HFF-Myc (cell line): Measurements from ENCODE around the gene HEY2.

Source experiments
- DNase-seq: peaks from one replicate; pipeline ENCODE4 v3.0.0-alpha.2; 2011; ENCODE audit warnings: low read depth; ENCODE audit errors: extremely low read depth
- H3K4me3 ChIP-seq: replicated peaks from 2 replicates; pipeline ENCODE4 v1.5.1; 2011; ENCODE audit warnings: low read depth, mild to moderate bottlenecking, control low read depth, low read length
- CTCF ChIP-seq: IDR thresholded peaks from 2 replicates; pipeline ENCODE4 v1.5.1; 2012; ENCODE audit warnings: mild to moderate bottlenecking, low read depth, low read length, control low read depth; ENCODE audit errors: missing control alignments

Gene HEY2

GRCh38 chr6:125748406-125749172 is 843 bp upstream of the HEY2 start:
- DNase-seq = no peak
- peak overlapping the region; percentile 46 for H3K4me3 ChIP-seq
- no peak for TF ChIP-seq CTCF

GRCh38 chr6:125749865-125750691 is 646 bp downstream of the HEY2 start:
- TF ChIP-seq CTCF = no peak
- H3K4me3 ChIP-seq = peak overlapping the region; percentile 46
- no peak for DNase-seq

- no peak for DNase-seq
- TF ChIP-seq CTCF = no peak
- no peak overlapping the region for H3K4me3 ChIP-seq
Observed at GRCh38 chr6:125750692-125751333, 1.4 kb downstream of the HEY2 start.

- no peak for DNase-seq
- H3K4me3 ChIP-seq = no peak overlapping the region
- TF ChIP-seq CTCF = no peak
Observed at GRCh38 chr6:125751334-125751916, 2.0 kb downstream of the HEY2 start.

GRCh38 chr6:125752773-125753172 is 3.3 kb downstream of the HEY2 start:
- TF ChIP-seq CTCF = no peak
- no peak for DNase-seq
- H3K4me3 ChIP-seq = no peak overlapping the region

- H3K4me3 ChIP-seq = no peak overlapping the region
Observed at GRCh38 chr6:125753218-125753936, 3.9 kb downstream of the HEY2 start.

More at GRCh38 chr6:125753218-125753936, 3.9 kb downstream of the HEY2 start:
- DNase-seq = no peak
- TF ChIP-seq CTCF = no peak
